Sigmoid colon (tissue), 4 donors: ENCODE results near the gene TEKT5.

ENCODE experiments used
- POLR2A ChIP-seq, 2 donors: fragments of 450-650 bp; IDR thresholded peaks; one replicate each; pipeline ENCODE4 v1.6.1; 2016; ENCODE audit warnings: antibody characterized with exemption in 2 of 2, mild to moderate bottlenecking in 2 of 2, moderate library complexity in 2 of 2
- POLR2AphosphoS5 ChIP-seq, 4 donors: sonication (generic); formaldehyde crosslinking; IDR thresholded peaks; one replicate each; pipeline ENCODE4 v1.6.1; 2017; ENCODE audit warnings: antibody characterized with exemption in 4 of 4
- TF ChIP-seq, protein P1 (sequence below), 4 experiments: fragments of 450-650 bp in 3 of 4; fragments of 200-600 bp in 1 of 4; IDR thresholded peaks; one replicate each; pipeline ENCODE4 v1.5.1; 2016 to 2019; ENCODE audit warnings: antibody characterized with exemption in 4 of 4, mild to moderate bottlenecking in 3 of 4, moderate library complexity in 2 of 4

DNA sequence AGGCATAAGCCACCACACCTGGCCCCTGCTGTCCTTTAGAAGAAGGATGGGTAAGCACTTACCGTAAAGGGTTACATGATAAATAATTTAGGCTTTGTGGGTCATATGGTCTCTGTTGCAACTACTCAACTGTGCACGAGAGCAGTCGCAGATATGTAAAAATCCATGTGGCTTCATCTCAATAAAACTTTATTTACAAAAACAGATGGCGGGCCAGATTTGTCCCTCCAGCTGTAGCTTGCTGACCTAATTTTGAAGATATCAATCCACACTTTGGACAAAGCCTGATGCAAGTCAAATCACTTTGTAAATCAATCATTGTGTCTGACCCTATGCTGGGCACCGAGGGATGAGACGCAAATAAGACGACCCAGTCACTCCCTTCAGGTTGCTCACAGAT, 12.1 kb downstream of the TEKT5 start:
- TF ChIP-seq, protein P1, sequence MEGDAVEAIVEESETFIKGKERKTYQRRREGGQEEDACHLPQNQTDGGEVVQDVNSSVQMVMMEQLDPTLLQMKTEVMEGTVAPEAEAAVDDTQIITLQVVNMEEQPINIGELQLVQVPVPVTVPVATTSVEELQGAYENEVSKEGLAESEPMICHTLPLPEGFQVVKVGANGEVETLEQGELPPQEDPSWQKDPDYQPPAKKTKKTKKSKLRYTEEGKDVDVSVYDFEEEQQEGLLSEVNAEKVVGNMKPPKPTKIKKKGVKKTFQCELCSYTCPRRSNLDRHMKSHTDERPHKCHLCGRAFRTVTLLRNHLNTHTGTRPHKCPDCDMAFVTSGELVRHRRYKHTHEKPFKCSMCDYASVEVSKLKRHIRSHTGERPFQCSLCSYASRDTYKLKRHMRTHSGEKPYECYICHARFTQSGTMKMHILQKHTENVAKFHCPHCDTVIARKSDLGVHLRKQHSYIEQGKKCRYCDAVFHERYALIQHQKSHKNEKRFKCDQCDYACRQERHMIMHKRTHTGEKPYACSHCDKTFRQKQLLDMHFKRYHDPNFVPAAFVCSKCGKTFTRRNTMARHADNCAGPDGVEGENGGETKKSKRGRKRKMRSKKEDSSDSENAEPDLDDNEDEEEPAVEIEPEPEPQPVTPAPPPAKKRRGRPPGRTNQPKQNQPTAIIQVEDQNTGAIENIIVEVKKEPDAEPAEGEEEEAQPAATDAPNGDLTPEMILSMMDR (IDR thresholded peaks at IDR 0.05): no peak
- no peak for TF ChIP-seq POLR2A (IDR thresholded peaks at IDR 0.05)
- TF ChIP-seq POLR2AphosphoS5 (IDR thresholded peaks at IDR 0.05): no peak
